Measurements from ENCODE around the gene CNOT6.

DNA sequence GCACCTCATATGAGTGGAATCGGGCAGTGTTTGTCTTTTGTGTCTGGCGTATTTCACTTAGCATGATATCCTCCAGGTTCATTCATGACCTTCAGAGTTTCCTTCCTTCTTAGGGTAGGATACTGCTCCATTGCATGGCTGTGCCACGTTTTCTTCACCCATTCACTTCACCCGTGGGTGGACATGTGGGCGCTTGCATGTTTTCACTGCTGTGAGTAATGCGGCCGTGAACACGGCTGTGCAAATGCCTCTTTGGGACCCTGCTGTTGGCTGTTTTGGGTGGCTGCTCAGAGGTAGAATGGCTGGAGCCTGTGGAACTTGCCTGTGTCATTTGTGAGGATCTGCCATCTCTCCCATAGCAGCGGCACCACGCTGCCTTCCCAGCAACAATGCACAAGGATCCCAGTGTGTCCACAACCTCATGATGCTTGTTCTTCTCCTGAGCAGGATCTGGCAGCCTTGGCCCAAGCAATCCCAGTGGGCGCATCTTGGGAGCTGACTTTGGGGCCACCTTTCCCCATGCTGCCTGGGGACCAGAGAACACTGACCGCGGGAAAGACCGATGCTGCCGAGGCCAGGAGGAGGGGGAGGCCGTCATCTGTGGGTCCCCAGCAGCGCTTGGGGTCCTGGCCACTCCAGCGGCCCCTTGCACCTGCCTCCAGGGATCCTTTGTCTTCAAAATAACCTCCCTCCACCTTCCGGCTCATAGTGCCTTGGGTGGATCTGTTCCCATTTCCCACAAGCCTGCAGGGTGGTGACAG is 99.4 kb downstream of the CNOT6 start:
- TF ChIP-seq, protein P1, sequence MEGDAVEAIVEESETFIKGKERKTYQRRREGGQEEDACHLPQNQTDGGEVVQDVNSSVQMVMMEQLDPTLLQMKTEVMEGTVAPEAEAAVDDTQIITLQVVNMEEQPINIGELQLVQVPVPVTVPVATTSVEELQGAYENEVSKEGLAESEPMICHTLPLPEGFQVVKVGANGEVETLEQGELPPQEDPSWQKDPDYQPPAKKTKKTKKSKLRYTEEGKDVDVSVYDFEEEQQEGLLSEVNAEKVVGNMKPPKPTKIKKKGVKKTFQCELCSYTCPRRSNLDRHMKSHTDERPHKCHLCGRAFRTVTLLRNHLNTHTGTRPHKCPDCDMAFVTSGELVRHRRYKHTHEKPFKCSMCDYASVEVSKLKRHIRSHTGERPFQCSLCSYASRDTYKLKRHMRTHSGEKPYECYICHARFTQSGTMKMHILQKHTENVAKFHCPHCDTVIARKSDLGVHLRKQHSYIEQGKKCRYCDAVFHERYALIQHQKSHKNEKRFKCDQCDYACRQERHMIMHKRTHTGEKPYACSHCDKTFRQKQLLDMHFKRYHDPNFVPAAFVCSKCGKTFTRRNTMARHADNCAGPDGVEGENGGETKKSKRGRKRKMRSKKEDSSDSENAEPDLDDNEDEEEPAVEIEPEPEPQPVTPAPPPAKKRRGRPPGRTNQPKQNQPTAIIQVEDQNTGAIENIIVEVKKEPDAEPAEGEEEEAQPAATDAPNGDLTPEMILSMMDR (IDR thresholded peaks at IDR 0.05) = no peak
- no peak for TF ChIP-seq POLR2AphosphoS5 (IDR thresholded peaks at IDR 0.05)

All from transverse colon (tissue), 4 donors.